ENCODE results near the gene BTBD17.
"Not testable (repeated sequence)": the region's sequence is repeated elsewhere in the genome, so short reads cannot be mapped to it uniquely, and the experiment has no call there.

BTBD17 gene, protein sequence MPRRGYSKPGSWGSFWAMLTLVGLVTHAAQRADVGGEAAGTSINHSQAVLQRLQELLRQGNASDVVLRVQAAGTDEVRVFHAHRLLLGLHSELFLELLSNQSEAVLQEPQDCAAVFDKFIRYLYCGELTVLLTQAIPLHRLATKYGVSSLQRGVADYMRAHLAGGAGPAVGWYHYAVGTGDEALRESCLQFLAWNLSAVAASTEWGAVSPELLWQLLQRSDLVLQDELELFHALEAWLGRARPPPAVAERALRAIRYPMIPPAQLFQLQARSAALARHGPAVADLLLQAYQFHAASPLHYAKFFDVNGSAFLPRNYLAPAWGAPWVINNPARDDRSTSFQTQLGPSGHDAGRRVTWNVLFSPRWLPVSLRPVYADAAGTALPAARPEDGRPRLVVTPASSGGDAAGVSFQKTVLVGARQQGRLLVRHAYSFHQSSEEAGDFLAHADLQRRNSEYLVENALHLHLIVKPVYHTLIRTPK

DNA sequence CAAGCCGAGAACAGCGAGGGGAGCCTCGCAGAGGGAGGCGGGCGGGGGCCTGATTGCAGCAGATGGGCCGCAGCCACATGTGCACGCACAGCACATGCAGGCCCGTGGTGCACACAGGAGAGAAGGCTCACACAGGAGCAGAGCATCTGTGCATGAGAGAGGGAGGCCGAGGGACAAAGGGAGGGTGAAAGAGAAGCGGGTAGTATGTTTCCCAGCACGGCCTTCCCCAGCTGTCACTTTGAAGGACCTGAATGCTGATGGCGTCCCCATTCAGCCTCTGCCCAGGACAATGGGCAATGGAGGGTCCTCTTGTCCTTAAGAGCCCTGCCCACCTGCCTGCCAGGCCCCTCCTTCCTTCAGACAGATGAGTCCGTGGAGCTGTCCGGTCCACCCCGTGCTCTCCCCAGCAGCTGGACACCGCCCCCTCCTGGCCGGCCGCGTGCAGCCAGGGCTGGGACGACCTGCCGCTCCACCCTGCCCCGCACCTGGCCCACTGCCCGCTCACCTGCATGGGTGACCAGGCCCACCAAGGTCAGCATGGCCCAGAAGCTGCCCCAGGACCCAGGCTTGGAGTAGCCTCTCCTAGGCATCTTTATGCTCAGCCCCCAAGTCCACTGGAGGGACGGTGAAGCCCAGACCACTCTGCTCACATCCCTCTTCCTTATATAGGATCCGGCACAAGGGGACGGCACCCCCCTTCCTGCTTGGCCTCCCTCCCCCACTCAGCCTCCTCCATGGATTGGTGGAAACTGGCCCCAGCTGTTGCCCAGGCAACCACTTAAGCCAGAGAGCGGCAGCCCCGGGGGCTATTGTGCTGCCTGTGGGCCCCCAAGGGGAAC lies at the start of gene BTBD17:
BTBD17 (minus strand) TSS at position 639 of the 839 bp plus-strand sequence; CDS start at position 590, 49 bp downstream.
- no peak for DNase-seq

DNA sequence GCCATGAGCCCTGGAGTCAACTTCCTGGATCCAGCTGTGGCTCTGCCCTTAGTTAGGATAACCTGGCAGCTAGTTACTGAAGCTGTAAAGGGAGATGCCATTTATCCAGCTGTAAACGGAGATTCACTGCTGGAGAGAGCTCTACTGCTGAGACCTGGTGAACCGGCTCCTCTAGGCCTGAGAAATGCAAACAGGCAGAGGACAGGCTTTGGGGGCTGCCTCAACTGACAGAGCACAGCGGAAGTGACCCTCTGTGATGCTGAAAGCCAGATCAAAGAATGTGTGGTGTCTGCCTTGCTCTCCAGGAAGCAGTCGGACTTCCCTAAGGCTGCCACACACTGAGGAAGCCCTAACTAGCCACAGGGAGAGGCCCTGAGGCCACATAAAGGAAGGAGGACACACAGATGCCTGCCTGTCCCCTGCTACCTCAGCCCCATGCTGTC lies 48.4 kb upstream of the BTBD17 start:
- DNase-seq: no peak

DNA sequence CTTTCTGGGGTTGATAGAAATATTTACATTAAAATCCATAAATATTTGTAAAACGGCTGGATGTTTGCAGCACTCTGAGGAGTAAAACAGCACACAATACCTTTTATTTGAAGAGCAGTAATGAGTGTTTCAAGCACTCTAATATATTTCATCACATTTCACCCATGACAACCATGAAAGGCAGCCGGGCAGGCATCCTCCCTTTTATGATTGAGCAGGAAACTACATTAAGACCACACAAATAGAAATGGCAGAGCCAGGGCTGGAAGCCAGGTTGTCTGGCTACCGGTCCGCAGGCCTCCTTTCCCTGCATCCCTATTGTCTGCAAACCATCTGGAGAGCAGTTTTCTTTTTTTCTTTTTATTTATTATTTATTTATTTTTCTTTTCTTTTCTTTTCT lies 47.1 kb upstream of the BTBD17 start:
- DNase-seq: no peak

DNA sequence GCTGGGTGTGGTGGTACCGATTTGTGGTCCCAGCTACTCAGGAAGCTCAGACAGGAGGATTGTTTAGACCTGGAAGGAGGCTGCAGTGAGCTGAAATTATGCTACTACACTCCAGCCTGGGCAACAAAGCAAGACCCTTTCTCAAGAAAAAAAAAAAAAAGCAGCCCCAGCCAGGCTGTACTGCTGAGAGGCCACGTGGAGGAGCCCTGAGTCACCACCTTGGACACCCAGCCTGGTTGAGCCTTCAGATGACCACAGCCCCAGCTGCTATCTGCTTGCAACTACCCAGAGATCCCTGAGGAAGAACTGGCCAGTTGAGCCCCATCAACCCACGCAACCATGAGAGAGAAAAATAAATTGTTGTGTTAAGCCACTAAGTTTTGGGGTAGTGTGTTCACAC lies 46.6 kb upstream of the BTBD17 start:
- DNase-seq: no peak

DNA sequence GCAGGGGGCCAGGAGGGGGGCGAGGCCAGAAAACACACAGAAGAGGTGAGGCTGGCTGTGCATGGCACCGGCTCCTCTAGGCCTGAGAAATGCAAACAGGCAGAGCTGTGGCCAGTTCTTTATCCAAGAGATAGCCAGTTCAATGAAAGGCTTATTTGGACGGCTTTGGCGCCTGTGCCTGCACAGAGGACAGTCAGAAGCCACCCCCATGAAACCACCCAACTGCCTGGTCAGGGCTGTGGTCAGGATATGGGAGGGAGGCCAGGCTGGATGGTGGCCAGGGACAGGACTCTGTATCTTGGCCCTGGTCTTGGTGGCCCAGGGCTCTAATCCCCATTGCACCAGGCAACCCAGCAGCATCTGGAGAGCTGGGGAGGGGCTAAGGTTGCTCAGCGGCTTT lies 45.7 kb upstream of the BTBD17 start:
- no peak for DNase-seq

DNA sequence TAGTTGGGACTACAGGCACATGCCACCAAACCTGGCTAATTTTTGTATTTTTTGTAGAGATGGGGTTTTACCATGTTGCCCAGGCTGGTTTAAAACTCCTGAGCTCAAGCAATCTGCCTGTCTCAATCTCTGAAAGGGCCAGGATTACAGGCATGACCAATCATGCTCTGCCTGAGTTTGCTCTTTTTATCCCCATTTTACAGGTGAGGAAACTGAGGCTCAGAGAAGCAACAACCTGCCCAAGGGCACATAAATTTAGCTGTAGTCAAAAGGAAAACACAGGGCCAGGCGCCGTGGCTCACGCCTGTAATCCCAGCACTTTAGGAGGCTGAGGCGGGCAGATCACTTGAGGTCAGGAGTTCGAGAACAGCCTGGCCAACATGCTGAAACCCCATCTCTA lies 43.6 kb upstream of the BTBD17 start:
- DNase-seq: not testable (repeated sequence)

DNA sequence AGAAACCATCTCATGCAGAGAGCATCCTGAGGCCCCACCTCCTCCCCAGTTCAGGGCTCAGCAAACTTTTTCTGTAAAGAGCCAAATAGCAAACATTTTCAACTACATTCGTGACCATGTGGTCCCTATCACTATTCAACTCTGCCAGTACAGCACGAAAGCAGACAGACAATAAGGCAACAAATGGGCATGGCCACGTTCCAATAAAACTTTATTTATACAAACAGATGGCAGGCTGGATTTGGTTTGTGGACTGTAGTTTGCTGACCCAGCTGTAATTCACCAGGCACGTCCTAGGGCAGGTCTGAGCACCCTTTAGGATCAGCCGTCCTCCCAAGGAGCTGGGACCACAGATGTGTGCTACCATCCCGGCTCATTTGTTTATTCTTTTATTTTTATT lies 43.1 kb upstream of the BTBD17 start:
- DNase-seq: no peak

DNA sequence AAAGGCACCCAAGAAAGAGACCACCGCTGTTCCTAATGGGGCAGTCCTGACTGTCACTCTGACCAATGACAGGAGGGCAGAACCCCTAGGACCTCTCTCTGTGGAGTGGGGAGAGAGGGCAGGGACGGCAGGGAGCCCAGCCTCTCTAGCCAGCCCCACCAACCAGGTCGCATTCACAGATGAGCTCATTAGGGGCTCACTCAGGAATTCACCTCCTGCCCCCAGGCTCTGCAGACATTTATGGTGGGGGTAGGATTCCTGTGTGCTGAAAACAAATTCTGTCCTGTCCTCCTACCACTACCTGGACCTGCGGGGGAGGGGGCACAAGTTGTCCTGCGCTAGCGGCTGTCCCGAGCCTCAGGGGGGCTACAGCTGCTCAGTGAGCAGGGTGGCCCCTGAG lies 42.5 kb upstream of the BTBD17 start:
- no peak for DNase-seq

DNA sequence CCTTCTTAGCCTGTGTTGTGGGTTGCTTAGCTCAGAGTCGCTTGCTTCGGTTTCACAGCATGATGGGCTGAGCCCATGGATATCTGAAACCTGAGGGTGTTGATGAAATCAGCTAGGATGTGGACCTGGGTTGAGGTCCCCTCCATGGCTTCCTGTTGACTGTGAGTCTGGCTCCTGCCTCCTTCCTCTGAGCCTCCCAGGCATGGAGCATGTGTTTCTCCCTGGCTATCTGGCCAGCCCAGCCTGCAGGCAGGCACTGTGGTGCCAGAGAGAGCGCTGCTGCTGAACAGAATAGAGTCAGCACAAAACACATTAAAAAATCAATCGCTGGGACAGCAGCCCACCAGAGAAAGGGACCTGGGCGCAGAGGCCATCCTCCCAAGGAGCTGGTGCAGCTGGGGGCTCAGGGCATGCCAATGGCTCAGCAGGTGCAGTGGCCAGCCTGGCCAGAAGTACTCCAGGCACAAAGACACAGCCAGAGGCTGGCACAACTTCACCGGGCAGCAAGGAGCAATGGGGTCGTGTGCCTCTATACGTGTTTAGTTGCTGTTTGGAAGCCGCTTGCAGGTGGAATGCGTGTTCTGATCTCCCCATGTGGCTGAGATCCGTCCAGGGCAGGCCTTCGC lies 42.0 kb upstream of the BTBD17 start:
- DNase-seq: no peak

DNA sequence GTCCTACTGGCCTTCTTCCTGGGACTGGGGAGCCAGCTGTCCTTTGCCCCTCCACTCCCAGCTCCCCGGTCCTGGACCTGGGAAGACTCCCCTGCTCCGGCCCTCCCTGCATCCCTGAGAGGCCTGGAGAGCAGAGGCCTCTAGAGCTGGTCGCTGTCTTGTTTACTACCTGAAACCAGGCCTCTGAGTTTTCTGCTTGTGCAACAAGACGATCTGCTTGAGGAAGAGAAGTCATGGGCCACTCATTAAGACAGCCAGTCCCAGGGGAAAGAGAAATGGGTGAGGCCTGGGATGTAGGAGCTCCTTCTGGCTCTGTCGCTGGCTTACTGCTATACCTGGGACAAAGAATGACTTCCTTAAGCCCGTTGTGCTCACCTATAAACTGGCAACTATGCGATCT lies 40.4 kb upstream of the BTBD17 start:
- DNase-seq: no peak

DNA sequence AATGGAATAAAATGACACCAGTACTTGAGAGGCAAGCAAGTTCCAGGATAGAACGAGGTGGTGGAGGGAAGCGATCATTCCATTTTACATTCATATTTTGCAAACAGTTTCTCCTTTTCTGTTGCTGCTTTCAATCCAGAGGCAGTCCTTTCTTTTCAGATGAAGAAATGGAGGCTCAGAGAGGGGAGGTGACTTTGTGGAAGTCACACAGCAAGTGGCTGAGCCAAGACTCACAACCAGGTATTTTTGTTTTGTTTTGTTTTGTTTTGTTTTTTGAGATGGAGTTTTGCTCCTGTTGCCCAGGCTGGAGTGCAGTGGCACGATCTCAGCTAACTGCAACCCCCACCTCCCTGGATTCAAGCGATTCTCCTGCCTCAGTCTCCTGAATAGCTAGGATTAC lies 34.9 kb upstream of the BTBD17 start:
- no peak for DNase-seq

DNA sequence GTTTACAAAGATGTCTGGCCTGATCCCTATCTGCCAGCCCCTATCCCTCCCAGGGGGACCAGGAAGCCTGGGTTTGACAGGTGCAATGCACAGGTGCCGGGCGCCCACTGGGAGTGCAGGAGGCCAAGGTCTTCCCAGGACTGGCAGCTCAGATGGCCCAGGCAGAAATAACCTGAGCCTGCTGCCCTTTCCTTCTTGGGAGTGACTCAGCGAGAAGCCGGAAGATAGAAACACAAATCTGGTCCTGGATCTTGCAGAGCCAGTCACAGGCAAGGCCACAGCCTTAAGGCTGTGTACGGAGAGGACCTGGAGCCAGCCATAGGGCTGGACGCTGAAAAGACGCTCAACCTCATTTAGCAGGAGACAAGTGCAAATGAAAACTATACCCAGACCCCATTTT lies 33.3 kb upstream of the BTBD17 start:
- no peak for DNase-seq

DNA sequence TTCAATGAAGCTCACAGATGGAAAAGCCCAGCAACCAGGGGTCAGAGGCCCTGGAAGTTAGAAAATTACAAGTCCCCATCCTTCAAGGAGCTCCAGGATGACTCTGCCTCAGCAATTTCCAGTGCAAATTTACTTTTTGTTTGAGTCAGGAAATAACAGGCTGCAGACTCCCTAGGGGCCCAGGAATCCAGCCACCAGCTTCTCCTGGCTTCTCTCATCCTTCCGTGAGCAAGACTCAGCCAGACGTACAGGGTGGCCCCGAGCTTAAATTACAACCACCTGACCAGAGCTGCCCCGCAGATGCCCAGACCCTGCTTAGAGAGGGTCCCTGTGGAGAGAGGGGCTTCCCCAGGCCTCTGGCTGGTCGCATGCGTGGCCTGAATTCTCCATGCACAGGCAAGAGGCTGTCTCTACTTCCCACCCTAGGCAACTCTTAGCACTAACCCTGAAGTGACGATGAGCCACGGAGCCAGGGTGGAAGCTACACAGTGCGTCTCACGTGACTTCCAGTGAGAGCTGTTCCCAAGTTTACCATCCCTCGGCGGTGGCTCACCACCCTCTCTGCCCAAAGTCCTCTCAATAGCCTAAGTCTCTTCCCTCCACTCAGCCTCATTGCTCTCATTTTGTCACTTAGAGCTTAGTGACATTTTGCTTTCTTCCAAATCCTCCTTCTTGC lies 32.7 kb upstream of the BTBD17 start:
- no peak for DNase-seq

DNA sequence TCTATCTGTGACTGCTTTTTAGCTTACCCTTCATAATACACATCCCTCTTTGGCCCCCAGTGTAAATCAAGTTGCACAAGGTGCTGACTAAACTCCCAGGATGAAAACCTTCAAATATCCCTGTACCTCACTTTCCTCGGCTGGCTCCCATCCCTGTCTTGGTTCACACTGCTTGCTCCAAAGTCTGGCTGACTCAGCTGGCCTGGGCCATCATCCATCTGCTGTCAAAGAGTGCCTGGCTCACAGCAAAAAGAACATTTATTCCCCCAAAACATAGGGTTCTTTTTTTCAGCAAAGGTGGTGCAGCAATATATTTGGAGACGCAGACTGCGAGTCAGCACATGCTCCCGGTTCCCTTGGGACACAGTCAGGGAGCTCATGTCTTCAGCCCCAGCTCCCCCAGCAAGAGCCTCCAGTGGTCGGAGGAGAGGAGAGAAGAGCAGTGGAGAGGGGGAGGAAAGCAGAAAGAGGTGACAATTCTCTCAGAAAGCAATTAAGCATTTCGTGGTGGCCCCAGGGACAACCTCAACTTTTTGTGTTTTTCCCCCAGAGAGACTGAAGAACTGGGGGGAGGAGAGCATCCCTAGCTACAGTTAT lies 31.8 kb upstream of the BTBD17 start:
- no peak for DNase-seq

DNA sequence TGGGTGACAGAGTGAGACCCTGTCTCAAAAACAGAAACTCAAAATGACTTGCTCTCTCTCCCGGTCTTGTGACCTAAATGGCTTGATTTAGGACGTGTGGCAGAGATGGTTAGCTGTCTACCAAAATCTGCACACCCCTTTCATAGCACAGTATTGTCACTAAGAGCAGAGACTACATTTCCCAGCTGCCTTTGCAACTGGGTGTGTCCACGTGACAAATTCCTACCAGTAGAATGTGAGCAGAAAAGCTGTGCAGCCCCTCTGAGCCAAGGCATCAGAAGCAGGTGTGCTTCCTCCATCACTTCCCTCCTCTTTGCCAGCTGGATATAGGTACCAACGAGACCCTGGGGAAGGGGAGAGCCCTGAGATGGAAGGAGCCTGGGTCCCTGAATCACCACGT lies 31.2 kb upstream of the BTBD17 start:
- no peak for DNase-seq

DNA sequence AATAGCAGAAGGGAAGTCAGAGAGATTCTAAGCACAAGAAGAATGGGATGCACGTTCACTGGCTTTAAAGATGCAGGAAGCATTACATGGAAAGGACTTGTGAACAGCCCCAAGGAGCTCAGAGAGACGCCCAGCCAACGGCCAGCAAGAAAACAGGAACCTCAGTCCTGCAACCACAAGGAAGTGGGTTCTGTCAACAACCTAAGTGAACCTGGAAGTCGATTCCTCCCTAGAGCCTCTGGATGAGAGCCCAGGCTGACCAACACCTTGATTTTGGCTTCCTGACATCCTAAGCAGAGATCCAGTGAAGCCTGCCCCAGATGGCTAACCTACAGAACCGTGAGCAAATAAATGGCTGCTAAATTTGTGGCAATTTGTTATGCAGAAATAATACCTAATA lies 30.1 kb upstream of the BTBD17 start:
- peak; percentile 37 for DNase-seq

DNA sequence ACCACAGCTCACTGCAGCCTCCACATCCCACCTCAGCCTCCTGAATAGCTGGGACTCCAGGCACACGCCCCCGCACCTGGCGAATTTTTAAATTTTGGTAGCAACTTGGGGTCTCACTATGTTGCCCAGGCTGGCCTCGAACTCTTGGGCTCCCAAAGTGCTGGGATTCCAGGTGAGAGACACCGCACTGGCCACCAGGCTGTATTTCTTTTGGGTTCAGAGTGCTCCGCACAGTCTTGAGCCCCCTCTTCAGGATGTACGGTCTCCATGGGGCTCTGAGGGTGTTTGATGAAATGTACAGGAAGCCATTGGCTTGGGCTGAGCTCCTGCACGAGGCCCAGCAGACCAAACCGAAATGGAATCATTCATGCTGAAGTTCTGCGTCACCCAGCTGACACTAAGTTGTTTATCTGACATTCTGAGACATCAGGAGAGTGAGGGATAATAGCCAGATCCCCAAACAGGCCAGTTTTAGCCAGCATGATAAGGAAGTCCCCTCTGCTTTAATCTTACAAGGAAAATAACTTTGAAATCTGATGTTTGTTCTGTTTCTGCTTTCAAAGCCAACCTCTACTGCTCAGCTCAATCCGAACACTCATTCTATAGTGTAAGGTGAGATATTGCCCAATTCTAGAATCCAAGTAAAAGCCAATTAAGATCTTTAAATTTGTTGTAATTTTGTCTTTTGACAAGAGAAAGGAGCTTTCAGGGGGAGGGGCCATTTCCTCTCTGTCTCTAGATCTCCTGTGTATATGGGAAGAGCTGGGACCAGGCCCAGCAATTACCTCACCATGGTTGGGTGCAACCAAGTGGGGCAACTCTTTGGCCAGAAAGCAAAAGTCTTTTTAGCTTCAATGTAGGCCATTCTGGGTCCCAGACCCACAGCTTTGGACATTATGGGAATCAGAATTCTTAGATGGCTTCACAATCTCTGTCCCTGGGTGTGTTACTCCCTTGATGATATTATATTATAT lies 29.3 kb upstream of the BTBD17 start:
- DNase-seq: no peak

DNA sequence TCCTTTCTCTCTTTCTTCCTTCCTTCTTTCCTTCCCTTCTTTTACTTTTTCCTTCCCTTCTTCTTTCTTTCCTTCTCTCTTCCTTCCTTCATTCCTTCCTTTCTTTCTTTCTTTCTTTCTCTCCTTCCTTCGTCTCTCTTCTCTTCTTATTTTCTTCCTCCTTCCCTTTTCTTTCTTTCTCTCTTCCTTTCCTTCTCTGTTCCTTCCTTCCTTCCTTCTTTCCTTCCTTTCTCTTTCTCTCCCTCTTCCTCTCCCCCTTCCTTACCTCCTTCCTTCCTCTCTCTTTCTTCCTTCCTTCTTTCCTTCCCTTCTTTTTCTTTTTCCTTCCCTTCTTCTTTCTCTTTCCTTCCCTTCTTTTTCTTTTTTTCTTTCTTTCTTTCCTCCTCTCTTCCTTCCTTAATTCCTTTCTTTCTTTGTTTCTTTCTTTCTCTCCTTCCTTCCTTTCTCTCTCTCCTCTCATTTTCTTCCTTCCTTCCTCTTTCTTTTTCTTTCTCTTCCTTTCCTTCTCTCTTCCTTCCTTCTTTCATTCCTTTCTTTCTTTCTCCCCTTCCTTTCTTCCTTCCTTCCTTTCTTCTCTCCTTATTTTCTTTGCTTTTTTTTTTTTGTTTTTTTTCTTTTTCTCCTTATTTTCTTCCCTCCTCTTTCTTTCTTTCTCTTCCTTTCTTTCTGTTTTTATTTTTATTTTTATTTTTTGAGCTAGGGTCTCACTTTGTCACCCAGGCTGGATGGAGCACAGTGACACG lies 28.4 kb upstream of the BTBD17 start:
- DNase-seq: no peak

DNA sequence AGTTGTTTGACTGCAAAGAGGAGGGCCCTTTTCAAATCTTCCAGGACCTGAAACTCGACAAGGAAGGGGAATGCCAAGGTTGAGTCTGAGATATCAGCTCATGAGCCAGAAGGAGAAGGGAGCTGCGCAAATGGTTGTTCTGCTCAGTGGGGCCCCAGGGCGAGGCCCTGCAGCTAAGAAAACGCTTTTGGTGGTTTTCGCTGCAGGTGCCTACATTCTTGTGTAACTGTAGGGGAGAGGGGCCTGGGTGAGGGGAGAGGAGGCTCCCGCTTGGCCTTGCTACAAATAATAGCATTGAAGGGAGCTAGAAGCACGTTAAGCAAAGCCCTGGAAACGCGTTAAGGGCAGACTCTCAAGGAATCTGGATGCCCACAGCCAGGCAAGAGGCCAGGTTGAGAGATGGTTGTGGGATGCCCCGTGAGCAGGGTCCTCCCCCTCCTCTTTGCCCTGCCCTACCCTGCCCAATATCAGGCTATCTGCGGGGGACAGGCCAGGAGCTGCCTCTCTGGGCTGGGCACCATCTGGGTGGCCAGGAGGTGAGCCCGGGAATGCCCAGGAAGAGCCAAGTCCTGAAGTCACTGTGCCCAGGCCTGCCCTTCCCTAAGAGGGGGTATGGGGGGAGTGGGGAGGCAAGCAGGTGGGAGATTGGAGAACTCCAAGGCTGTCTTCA lies 27.6 kb upstream of the BTBD17 start:
- DNase-seq: no peak
